PC-9 (cell line): ENCODE data around the gene EML1. TPM values are rescaled to one million over a fixed set of nuclear protein-coding genes. Genes with fewer than 3 reads are reported as not detected.

ENCODE experiments used
- BruUV-seq: library from RNA; stranded (reverse); fragments of 400-500 nt; replicated peaks from 2 replicates; lab custom pipeline; 2021; lab: Mats Ljungman, UMichigan
- CTCF ChIA-PET: fragments of 300-600 bp; sonication (Branson Sonifier 250); formaldehyde crosslinking; loops from one replicate; lab custom pipeline; 2022; ENCODE audit warnings: antibody characterized with exemption; lab: Charles Lee
- POLR2A ChIA-PET: fragments of 300-600 bp; sonication (Branson Sonifier 250); formaldehyde crosslinking; loops from one replicate; lab custom pipeline; 2022; ENCODE audit warnings: antibody characterized with exemption; ENCODE audit not compliant: unreplicated experiment; lab: Charles Lee
- DNase-seq, 2 experiments: peaks; one replicate each; pipeline versions ENCODE4 v3.0.0 to v3.0.0-alpha.2; 2015 to 2022; ENCODE audit warnings: mixed read lengths in 1 of 2
- H2AFZ ChIP-seq: fragments of 200-600 bp; sonication (generic); 2 replicates; pipeline ENCODE4 v1.8.1; 2017; ENCODE audit warnings: antibody characterized with exemption
- H3F3A ChIP-seq: fragments of 200-600 bp; sonication (generic); 2 replicates; pipeline ENCODE4 v1.8.1; 2017; ENCODE audit warnings: antibody characterized with exemption, mild to moderate bottlenecking, low read depth; ENCODE audit not compliant: insufficient read depth
- H3K27ac ChIP-seq: fragments of 200-600 bp; sonication (generic); 2 replicates; pipeline ENCODE4 v1.6.1; 2016; ENCODE audit warnings: mixed run types
- H3K27me3 ChIP-seq: fragments of 200-600 bp; sonication (generic); 2 replicates; pipeline ENCODE4 v1.6.1; 2016; ENCODE audit warnings: low read depth, mixed run types; ENCODE audit not compliant: insufficient read depth
- H3K36me3 ChIP-seq: fragments of 200-600 bp; sonication (generic); 2 replicates; pipeline ENCODE4 v1.6.1; 2016; ENCODE audit warnings: low read depth, mixed run types
- H3K4me1 ChIP-seq: fragments of 200-600 bp; sonication (generic); replicated peaks from 2 replicates; pipeline ENCODE4 v1.6.1; 2016; ENCODE audit warnings: mixed run types; ENCODE audit not compliant: insufficient read depth
- H3K4me2 ChIP-seq: fragments of 200-600 bp; sonication (generic); 2 replicates; pipeline ENCODE4 v1.6.1; 2017; ENCODE audit warnings: mixed run types
- H3K4me3 ChIP-seq: fragments of 200-600 bp; sonication (generic); 2 replicates; pipeline ENCODE4 v1.6.1; 2016; ENCODE audit warnings: mixed run types
- H3K79me2 ChIP-seq: fragments of 200-600 bp; sonication (generic); 2 replicates; pipeline ENCODE4 v1.6.1; 2017; ENCODE audit warnings: low read depth, mixed run types
- H3K9me2 ChIP-seq: fragments of 200-600 bp; sonication (generic); 2 replicates; pipeline ENCODE4 v1.8.1; 2017; ENCODE audit warnings: mild to moderate bottlenecking; ENCODE audit not compliant: insufficient read depth
- H3K9me3 ChIP-seq: fragments of 200-600 bp; sonication (generic); 2 replicates; pipeline ENCODE4 v1.8.1; 2016; ENCODE audit warnings: low read depth; ENCODE audit not compliant: insufficient read depth
- H4K20me1 ChIP-seq: fragments of 200-600 bp; sonication (generic); 2 replicates; pipeline ENCODE4 v1.8.1; 2017; ENCODE audit not compliant: insufficient read depth
- EZH2 ChIP-seq: fragments of 200-600 bp; sonication (generic); IDR thresholded peaks from 2 replicates; pipeline ENCODE4 v1.8.0; 2017; ENCODE audit warnings: antibody characterized with exemption, low read depth
- intact Hi-C: fragments of 100-400 bp; cut with micrococcal nuclease; formaldehyde crosslinking; loops from one replicate; pipeline ENCODE4 v1.10.0; 2022; ENCODE audit not compliant: unreplicated experiment
- total RNA-seq: library from RNA; stranded (reverse); gene quantifications from 2 replicates; pipeline ENCODE4 v1.2.3, GENCODE V29; 2021
- TF ChIP-seq, protein P1 (sequence below): fragments of 200-600 bp; sonication (generic); conservative IDR thresholded peaks from 2 replicates; pipeline ENCODE4 v1.6.1; 2017; ENCODE audit warnings: mixed run types, antibody characterized with exemption, mild to moderate bottlenecking, moderate library complexity

Gene EML1
- total RNA-seq, 1 experiment from 2014 or later, result 1.8 TPM

DNA sequence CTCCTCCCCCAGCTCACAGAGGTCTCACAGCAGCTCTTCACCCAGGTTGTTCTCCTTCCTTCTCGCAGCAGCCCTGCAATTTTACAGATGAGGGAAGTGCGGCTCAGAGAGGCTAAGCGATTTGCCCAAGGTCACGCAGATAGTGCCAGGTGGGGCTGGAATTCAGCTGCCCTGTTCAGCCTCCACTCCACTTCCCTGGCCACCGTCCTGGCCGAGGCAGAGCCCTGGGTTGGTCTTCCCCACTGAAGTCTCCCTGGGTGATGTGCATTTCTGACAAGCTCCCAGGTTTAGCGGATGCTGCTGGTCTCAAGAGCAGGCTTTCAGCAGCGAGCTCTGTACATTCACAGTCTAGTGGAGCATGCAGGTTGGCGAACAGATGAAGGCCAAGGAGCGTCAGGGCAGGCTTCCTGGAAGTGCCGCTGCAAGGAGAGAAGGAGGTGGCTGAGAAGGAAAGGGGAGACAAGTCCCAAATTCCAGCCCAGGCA, 28.9 kb upstream of the EML1 start:
- CTCF ChIA-PET, result interaction anchor here (0.6 kb wide), 1 partner anchor 115 kb away, joined by 6 read pairs; no protein-coding TSS in a partner anchor

DNA sequence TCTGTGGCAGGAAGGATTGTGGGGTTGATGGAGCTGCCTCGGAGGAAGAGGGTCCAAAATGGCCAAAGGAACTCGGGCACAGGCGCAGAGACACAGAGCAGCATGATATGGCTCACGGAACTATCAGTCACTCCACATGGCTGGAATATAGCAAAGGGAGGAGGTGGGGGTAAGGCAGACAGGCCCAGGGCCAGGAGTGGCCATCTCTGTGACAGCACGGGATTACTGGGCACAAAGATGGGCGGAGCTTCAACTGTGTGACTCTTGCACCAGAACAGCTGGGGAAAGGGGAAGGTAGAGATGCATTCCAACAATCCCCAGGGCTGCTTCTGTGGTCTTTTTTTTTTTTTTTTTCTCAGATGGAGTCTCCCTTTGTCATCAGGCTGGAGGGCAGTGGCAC, 24.8 kb upstream of the EML1 start:
- DNase-seq, result no peak
- Histone ChIP-seq H3K9me2 (no peaks in the 10 kb centered on the region), H3K79me2 (no peaks in the 10 kb centered on the region), H3K4me1 (peaks cover 20% of the 10 kb centered on the region), H3K27ac (no peak overlapping the region), H4K20me1 (no peaks in the 10 kb centered on the region), H3K4me3 (no peak overlapping the region), H3F3A (peaks cover 14% of the 10 kb centered on the region), H3K9me3 (no peaks in the 10 kb centered on the region), H2AFZ (no peak overlapping the region), H3K4me2 (no peak overlapping the region), H3K36me3 (no peaks in the 10 kb centered on the region), H3K27me3 (no peaks in the 10 kb centered on the region)
- TF ChIP-seq, protein P1, sequence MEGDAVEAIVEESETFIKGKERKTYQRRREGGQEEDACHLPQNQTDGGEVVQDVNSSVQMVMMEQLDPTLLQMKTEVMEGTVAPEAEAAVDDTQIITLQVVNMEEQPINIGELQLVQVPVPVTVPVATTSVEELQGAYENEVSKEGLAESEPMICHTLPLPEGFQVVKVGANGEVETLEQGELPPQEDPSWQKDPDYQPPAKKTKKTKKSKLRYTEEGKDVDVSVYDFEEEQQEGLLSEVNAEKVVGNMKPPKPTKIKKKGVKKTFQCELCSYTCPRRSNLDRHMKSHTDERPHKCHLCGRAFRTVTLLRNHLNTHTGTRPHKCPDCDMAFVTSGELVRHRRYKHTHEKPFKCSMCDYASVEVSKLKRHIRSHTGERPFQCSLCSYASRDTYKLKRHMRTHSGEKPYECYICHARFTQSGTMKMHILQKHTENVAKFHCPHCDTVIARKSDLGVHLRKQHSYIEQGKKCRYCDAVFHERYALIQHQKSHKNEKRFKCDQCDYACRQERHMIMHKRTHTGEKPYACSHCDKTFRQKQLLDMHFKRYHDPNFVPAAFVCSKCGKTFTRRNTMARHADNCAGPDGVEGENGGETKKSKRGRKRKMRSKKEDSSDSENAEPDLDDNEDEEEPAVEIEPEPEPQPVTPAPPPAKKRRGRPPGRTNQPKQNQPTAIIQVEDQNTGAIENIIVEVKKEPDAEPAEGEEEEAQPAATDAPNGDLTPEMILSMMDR, result no peak
- TF ChIP-seq EZH2, result no peak
- ChIA-PET CTCF (no interaction called here), POLR2A (no interaction called here)
- intact Hi-C loops, result no loop called here
- BruUV-seq, result no TSS peak

More for the DNA sequence above, 28.9 kb upstream of the EML1 start:
- no peak for TF ChIP-seq EZH2
- TF ChIP-seq, protein P1, result no peak
- POLR2A ChIA-PET, result no interaction called here
- no peak overlapping the region for H3K4me3 ChIP-seq
- no peaks in the 10 kb centered on the region; the same call in 1 of the 2 replicates for H3F3A ChIP-seq
- H3K4me2 ChIP-seq, result no peak overlapping the region
- no peak overlapping the region for H2AFZ ChIP-seq
- H3K36me3 ChIP-seq, result no peaks in the 10 kb centered on the region
- H3K4me1 ChIP-seq, result no peaks in the 10 kb centered on the region
- BruUV-seq, result no TSS peak
- no peak for DNase-seq
- no peaks in the 10 kb centered on the region for H3K9me2 ChIP-seq
- no peaks in the 10 kb centered on the region for H3K9me3 ChIP-seq
- intact Hi-C loops, result no loop called here
- no peaks in the 10 kb centered on the region for H4K20me1 ChIP-seq
- H3K27ac ChIP-seq, result no peak overlapping the region
- H3K27me3 ChIP-seq, result no peaks in the 10 kb centered on the region
- no peaks in the 10 kb centered on the region for H3K79me2 ChIP-seq

DNA sequence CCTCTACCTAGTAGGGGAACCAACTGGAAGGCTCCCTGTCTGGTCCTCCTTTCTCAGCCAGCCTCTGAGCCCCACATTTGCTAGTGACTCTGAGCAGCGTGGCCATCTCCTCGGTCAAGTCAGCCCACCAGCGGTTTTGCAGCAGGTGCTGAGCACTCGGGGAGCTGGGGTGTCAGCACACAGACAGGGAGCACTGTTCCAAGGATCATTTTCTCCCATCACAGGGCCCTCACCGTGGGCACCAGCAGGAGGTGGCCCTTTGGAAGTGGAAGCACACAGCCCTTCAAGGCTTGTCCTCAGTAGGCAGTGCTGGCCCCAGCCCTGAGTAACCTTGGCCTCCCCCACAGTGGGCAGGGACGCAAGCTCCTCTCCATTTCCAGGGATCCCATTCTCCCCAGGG, 24.1 kb upstream of the EML1 start:
- no peaks in the 10 kb centered on the region for H4K20me1 ChIP-seq
- no peak overlapping the region for H3K4me2 ChIP-seq
- intact Hi-C loops, result no loop called here
- POLR2A ChIA-PET, result no interaction called here
- no peaks in the 10 kb centered on the region for H3K79me2 ChIP-seq
- DNase-seq, result no peak
- no peaks in the 10 kb centered on the region for H3K36me3 ChIP-seq
- TF ChIP-seq, protein P1, result no peak
- no peak for TF ChIP-seq EZH2
- H3K4me1 ChIP-seq, result peaks cover 23% of the 10 kb centered on the region
- H3K27me3 ChIP-seq, result no peaks in the 10 kb centered on the region
- H3K9me3 ChIP-seq, result no peaks in the 10 kb centered on the region
- no TSS peak for BruUV-seq
- no peak overlapping the region for H3K4me3 ChIP-seq
- H3F3A ChIP-seq, result peaks cover 14% of the 10 kb centered on the region
- no peak overlapping the region for H3K27ac ChIP-seq
- CTCF ChIA-PET, result no interaction called here
- H2AFZ ChIP-seq, result no peak overlapping the region
- no peaks in the 10 kb centered on the region for H3K9me2 ChIP-seq
